Subcutaneous abdominal adipose tissue (tissue), 5 donors: ENCODE data around the gene DIDO1.

Experiments used
- H3K27ac ChIP-seq: one replicate; pipeline ENCODE4 v1.7.0; 2013; ENCODE audit warnings: low read depth, mild to moderate bottlenecking, inconsistent platforms, low read length, moderate library complexity
- H3K27me3 ChIP-seq, 5 donors: one replicate each; pipeline ENCODE4 v1.7.0; 2013; ENCODE audit warnings: low read length in 5 of 5, inconsistent platforms in 1 of 5; ENCODE audit not compliant: control insufficient read depth in 5 of 5, insufficient read depth in 4 of 5
- H3K36me3 ChIP-seq, 5 donors: one replicate each; pipeline ENCODE4 v1.7.0; 2013; ENCODE audit warnings: low read length in 5 of 5; ENCODE audit not compliant: control insufficient read depth in 5 of 5, insufficient read depth in 5 of 5
- H3K4me1 ChIP-seq, 5 donors: one replicate each; pipeline ENCODE4 v1.7.0; 2013; ENCODE audit warnings: low read length in 5 of 5, mild to moderate bottlenecking in 3 of 5, moderate library complexity in 1 of 5; ENCODE audit not compliant: control insufficient read depth in 5 of 5, insufficient read depth in 5 of 5
- H3K4me3 ChIP-seq, 5 donors: one replicate each; pipeline ENCODE4 v1.7.0; 2013; ENCODE audit warnings: low read length in 5 of 5, low read depth in 1 of 5
- H3K9ac ChIP-seq, 5 donors: one replicate each; pipeline ENCODE4 v1.7.0; 2013; ENCODE audit warnings: low read length in 5 of 5, mild to moderate bottlenecking in 4 of 5, moderate library complexity in 3 of 5
- H3K9me3 ChIP-seq, 5 donors: one replicate each; pipeline ENCODE4 v1.7.0; 2013; ENCODE audit warnings: low read length in 5 of 5; ENCODE audit not compliant: control insufficient read depth in 5 of 5
- donor health status: healthy.
- donor health status: healthy.
- donor health status: healthy.
- donor health status: healthy.
- donor health status: healthy.

The DIDO1 gene

GRCh38 chr20:62911701-62912280 lies 14.5 kb downstream of the DIDO1 start:
- H3K4me1 ChIP-seq, result peaks cover 0 to 30% (median 28%) of the 10 kb centered on the region in 5 donors

DNA sequence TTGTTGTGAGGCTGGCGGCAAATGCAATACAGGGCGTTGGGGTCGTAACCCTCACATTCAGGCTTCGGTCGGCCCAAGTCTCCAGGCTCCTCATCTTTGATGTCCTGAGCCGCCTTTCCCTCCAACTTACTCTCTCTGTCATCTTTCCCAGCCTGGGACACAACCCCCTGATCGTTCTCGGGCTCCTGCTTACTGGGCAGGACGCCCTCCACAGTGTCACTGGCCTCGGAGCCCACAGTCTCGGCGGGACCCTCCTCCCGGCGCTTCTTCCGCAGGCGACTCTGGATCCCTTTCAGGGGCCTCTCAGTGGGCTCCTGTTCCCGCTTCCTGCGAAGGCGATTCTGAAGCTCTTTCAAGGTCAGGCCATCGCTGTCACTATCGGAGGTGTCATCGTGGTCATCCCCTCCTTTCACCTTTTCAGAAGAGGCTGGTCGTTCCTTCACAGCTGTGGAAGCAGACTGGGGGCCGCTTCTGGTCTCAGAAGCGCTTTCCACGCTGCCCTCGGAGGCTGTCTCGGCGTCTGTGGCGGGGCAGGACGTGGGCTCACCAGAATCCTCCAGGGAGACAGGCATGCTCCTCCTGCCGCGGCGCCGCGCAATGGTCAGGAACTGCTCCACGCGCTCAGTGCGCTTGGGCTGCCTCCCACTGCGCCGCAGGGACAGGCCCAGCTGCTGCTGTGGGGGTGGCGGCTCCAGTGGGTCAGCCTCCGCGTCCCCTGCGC lies 15.4 kb downstream of the DIDO1 start:
- Histone ChIP-seq H3K36me3 (peaks cover 3 to 74% (median 72%) of the 10 kb centered on the region in 5 donors), H3K4me3 (no peak overlapping the region), H3K27me3 (no peaks in the 10 kb centered on the region), H3K27ac (no peak overlapping the region), H3K9ac (no peak overlapping the region), H3K4me1 (peaks cover 0 to 23% (median 21%) of the 10 kb centered on the region in 5 donors), H3K9me3 (no peaks in the 10 kb centered on the region)

More at GRCh38 chr20:62911701-62912280, 14.5 kb downstream of the DIDO1 start:
- H3K27ac ChIP-seq, result no peak overlapping the region
- H3K27me3 ChIP-seq, result no peaks in the 10 kb centered on the region
- no peak overlapping the region for H3K4me3 ChIP-seq
- H3K9me3 ChIP-seq, result no peaks in the 10 kb centered on the region
- peaks cover 3 to 65% (median 63%) of the 10 kb centered on the region in 5 donors for H3K36me3 ChIP-seq
- H3K9ac ChIP-seq, result no peak overlapping the region

DNA sequence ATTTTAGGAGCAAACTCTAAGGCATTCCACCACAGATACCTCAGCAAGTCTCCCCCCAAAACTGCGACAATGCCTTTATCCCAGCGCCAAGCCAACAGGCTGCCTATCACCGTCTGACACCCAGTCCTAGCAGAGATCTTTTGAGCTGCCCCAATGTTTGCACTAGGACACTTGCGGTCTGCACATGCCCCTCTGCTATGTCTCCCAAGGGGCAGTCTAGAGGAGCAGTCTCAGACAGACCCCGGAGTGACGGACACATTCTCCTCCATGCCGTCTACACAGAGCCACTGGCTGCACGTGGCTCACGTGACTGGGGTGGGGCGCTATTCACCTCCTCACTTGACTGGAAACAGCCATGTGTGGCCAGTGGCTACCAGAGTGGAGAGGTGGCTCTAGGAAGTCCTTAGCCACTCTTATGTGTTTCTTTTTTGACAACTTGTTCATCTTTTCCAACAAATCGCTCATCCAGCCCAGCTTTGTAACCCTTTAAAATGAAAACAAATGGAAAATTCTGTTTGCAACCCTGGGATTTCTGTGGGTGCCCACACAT lies 16.0 kb downstream of the DIDO1 start:
- no peak overlapping the region for H3K4me3 ChIP-seq
- H3K9ac ChIP-seq, result no peak overlapping the region
- peaks cover 3 to 80% (median 78%) of the 10 kb centered on the region in 5 donors for H3K36me3 ChIP-seq
- no peaks in the 10 kb centered on the region for H3K27me3 ChIP-seq
- no peaks in the 10 kb centered on the region for H3K9me3 ChIP-seq
- peaks cover 0 to 20% (median 17%) of the 10 kb centered on the region in 5 donors for H3K4me1 ChIP-seq
- H3K27ac ChIP-seq, result no peak overlapping the region

DNA sequence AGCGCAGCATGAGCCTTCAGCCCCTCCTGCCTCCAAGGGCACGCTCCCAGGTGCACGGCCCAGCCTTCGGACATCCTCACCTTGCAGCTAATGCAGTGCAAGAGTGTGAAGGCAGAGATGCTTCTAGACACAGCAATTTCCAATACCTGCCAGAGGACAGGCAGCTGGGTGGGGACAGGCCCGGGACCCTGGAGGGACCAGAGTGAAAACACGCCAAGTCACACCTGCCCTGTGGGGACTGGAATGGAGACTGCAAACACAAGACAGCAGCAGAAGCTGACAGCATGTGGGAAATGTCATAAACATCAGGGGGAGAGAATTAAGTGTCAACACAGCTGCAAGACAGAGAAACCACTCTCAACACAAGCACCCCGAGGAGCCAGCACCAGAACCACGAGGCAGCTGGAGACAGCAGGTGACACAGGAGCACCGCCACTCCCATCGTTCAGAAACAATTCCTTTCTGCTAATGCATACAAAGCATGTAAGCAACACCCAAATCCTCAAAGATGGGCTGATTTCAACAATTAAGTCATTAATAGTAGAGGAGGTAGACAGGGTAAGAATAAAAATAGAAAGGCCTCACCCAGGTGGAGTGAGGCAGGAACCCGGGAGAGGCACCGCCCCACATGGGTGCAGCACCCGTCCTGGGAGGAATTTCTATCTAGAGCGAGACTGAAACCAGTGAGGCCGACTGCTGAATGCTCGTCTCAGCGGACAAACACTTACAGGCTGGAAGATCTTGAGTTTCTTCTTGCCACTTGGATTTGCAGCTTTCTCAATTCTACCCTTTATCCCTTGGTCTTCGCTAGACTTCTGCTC lies 17.1 kb downstream of the DIDO1 start:
- H3K4me3 ChIP-seq, result no peak overlapping the region
- H3K9ac ChIP-seq, result no peak overlapping the region
- no peaks in the 10 kb centered on the region for H3K27me3 ChIP-seq
- H3K4me1 ChIP-seq, result peaks cover 0 to 9% (median 6%) of the 10 kb centered on the region in 5 donors
- H3K36me3 ChIP-seq, result peaks cover 4 to 90% (median 87%) of the 10 kb centered on the region in 5 donors
- H3K27ac ChIP-seq, result no peak overlapping the region
- H3K9me3 ChIP-seq, result no peaks in the 10 kb centered on the region

DNA sequence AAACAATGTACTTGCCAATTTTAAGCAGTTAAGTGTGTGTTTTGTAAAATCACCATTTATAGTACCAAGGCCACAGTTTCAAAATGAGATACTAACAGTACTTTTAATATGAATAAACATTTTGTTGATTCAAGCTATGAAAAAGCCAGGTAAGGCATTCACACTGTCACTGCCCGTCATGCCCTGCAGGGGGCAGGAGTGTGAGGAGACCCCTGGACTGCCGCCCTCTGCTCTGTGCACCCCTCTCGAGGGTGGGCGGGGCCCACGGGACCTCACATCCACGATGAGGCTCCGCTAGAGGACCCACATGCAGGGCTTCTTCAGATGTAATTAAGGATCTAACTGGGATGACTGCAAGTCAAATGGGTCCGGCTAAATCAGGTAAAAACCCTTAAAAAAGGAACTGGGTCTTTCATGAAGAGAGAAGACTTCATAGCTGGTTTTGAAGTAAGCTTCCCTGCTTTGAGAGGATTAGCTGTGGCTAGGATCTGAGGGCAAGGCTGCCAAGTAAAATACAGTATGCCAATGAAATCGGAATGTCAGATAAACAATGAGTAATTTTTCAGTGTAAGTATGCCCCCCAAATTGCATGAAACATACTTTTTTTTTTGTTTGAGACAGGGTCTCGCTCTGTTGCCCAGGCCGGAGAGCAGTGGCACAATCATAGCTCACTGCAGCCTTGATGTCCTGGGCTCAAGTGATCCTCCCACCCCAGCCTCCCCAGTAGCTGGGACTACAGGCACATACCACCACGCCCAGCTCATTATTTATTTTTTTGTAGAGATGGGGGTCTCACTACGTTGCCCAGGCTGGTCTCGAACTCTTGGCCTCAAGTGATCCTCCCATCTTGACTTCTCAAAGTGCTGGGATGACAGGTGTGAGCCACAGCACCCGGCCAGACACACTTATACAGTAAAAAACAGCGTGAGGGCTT lies 18.7 kb downstream of the DIDO1 start:
- Histone ChIP-seq H3K9ac (no peak overlapping the region), H3K4me1 (no peaks in the 10 kb centered on the region), H3K9me3 (no peaks in the 10 kb centered on the region), H3K27me3 (no peaks in the 10 kb centered on the region), H3K4me3 (no peak overlapping the region), H3K36me3 (peaks cover 7 to 98% (median 93%) of the 10 kb centered on the region in 5 donors), H3K27ac (no peak overlapping the region)

GRCh38 chr20:62906647-62907375 lies 19.5 kb downstream of the DIDO1 start:
- H3K27ac ChIP-seq, result no peak overlapping the region
- peaks cover 7 to 99% (median 95%) of the 10 kb centered on the region in 5 donors for H3K36me3 ChIP-seq
- H3K9me3 ChIP-seq, result no peaks in the 10 kb centered on the region
- no peak overlapping the region for H3K4me3 ChIP-seq
- no peak overlapping the region for H3K9ac ChIP-seq
- no peaks in the 10 kb centered on the region for H3K27me3 ChIP-seq
- no peaks in the 10 kb centered on the region for H3K4me1 ChIP-seq

DNA sequence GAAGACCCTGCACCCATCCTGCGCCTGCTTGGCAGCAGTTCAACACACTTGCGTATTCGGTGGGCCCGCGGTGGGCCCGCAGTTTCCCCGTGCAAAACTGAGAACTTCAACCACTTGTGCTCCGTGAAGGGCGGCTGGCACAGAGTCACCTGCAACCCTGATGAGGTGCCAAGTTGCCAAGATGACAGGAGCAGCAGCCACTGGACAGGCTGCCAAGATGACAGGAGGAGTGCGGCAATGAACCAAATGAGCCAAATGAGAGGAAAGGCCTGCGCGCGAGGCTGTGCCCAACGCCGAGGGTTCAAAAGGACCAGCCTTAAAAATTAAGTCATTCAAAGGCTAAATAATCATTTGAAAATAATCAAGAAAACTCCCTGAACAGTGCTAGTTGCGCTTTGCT lies 20.1 kb downstream of the DIDO1 start:
- H3K4me1 ChIP-seq, result no peaks in the 10 kb centered on the region
- no peaks in the 10 kb centered on the region for H3K9me3 ChIP-seq
- peaks cover 7 to 99% (median 93%) of the 10 kb centered on the region in 5 donors for H3K36me3 ChIP-seq
- H3K9ac ChIP-seq, result no peak overlapping the region
- no peak overlapping the region for H3K4me3 ChIP-seq
- H3K27me3 ChIP-seq, result no peaks in the 10 kb centered on the region
- no peak overlapping the region for H3K27ac ChIP-seq

GRCh38 chr20:62905536-62906117 lies 20.7 kb downstream of the DIDO1 start:
- Histone ChIP-seq H3K27ac (no peak overlapping the region), H3K4me3 (no peak overlapping the region), H3K9ac (no peak overlapping the region), H3K4me1 (peaks cover 0 to 1% (median under 1%) of the 10 kb centered on the region in 5 donors), H3K36me3 (peaks cover 7 to 95% (median 89%) of the 10 kb centered on the region in 5 donors), H3K9me3 (no peaks in the 10 kb centered on the region), H3K27me3 (no peaks in the 10 kb centered on the region)
